Fibroblast of skin of scalp (primary cell): ENCODE data around the gene BTAF1. TPM values are rescaled to one million over a fixed set of nuclear protein-coding genes. Genes with fewer than 3 reads are reported as not detected.
"Not testable (repeated sequence)": the region's sequence is repeated elsewhere in the genome, so short reads cannot be mapped to it uniquely, and the experiment has no call there.

Experiments used
- DNase-seq: peaks from one replicate; pipeline ENCODE4 v3.0.0-alpha.2; 2013
- polyA plus RNA-seq, 2 experiments: library from polyadenylated mRNA; unstranded; fragments of 120-200 nt; gene quantifications; one replicate each; pipeline ENCODE4 v1.2.1, GENCODE V29; 2013; ENCODE audit not compliant: insufficient read length in 2 of 2

The BTAF1 gene
- polyA plus RNA-seq (2013, experiment 1 of 2; ENCODE audit: insufficient read length): 19.5 TPM
- 22.5 TPM for polyA plus RNA-seq (2013, experiment 2 of 2; ENCODE audit: insufficient read length)

DNA sequence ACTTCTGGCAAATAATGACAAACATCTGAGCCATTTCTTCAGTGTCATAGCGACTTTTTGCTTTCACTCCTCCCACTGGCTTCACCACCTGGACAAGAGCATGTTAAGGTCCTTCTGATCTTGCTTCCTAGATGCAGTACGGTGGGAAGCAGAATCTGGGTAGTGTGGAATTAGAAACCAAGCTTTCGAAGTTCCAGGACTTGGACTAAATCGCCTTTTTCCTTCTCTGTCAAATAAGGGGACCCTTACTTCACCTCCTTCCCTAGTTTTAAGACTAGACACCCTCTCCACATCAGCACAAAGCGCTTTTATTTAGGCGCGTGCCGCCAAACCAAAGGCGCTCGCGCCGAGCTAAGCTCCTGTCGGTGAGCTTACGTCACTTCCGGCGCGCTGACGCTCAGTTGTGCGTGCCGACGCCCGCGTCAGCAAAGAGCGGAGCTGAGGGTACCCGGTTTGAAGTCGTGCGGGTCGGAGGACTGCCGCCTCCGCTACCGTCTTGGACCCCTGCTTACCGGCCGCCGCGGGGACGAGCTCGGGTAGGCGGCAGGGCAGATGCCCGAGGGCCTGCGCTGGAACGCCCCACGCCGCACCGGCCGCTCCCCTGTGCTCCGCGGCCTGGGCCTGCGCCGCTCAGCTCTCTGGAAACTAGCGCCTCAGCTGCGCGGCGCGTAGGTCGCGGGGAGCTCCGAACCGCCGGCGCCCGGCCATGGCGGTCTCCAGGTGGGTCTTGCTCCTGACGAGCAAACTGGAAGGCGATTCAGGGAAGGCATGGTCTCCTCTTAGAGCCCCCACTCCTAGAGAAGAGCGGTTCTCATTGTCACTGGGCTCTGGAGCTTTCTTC, at the start of gene BTAF1:
BTAF1 (plus strand) TSS at position 400 of the 841 bp plus-strand sequence; CDS start at position 707, 307 bp downstream.
- DNase-seq: peak; percentile 94

DNA sequence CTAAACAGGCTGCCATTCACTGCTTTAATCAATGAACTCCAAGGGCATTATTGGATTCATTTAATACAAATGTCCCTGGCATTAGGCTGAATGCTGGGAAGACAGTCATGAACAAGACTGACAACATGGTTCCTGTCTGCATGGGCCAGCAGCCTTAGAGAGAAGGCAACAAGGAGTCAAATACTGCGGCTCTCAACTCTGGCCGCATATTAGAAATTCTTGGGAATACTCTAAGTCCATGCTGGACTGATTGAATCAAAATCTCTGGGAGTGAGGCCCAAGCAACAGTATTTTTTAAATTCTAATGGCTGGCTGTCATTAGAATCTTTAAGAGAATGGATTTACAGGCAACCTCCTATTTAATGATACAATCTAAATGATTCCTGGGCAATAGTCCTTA, 48.4 kb upstream of the BTAF1 start:
- no peak for DNase-seq

DNA sequence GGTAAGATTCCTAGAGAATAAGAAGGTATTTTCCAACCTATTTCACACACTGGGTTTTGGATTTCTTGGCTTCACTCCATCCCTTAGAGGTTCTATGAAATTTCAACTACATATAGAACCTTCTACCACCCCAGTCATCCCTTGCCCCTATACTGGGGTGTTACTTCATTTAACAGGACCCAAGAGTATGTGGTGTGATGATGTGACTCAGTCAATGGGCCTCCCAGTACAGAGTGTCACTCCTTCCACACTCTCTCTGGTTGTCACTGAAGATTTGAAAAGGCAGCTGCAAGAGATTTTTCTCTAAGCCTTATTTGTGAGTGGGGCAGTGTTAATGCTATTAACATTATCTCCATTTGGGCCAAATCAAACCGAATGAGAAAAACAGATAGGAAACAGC, 47.8 kb upstream of the BTAF1 start:
- no peak for DNase-seq

DNA sequence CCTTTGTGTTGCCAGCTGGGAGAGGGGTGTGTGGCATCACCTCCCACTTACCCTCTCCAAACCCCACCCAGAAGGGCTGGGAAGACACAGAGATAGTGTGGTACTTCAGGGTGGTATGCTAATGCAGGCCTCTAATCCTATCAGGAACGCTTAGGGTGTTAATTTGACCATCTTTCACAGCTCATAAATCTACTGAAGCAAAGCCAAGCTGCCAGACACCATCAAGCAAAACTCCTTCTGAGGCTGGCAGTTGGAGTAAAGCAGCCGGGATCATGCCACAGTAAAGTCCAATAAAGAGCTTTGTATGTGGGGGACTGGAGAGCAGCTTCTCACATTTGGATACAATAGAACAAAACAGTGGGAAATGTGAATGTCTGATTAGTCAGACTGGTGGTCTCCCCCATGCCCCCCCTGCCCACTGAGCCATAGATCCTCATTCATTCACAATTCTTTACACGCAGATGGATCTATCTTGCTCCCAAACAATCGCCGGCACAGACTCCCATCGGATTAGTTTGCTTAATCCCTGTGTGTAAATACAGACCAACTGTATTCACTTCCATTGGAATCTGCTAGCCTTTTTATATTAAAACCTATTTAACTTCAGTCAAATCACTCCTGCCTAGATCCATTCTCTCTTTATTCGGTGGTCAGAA, 43.9 kb upstream of the BTAF1 start:
- DNase-seq: no peak

DNA sequence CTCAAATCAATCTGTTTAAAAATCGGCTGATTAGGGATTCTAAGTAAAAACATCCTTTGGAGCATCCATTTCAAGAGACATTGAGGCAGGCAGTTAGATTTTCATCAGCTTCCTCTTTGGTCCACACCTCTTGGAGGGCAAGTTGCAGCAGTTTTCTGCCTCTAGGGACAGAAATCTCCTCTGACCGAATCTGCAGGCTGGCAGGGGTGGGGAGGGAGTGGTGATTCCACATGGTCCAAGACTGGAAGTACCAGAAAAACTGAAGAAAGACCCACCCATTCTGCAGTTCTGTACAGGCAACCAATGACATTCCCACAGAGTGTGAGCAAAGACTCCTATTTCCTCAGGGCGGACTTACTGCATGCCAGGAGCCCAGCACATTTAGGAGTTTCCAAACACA, 43.3 kb upstream of the BTAF1 start:
- peak; percentile 9 for DNase-seq

DNA sequence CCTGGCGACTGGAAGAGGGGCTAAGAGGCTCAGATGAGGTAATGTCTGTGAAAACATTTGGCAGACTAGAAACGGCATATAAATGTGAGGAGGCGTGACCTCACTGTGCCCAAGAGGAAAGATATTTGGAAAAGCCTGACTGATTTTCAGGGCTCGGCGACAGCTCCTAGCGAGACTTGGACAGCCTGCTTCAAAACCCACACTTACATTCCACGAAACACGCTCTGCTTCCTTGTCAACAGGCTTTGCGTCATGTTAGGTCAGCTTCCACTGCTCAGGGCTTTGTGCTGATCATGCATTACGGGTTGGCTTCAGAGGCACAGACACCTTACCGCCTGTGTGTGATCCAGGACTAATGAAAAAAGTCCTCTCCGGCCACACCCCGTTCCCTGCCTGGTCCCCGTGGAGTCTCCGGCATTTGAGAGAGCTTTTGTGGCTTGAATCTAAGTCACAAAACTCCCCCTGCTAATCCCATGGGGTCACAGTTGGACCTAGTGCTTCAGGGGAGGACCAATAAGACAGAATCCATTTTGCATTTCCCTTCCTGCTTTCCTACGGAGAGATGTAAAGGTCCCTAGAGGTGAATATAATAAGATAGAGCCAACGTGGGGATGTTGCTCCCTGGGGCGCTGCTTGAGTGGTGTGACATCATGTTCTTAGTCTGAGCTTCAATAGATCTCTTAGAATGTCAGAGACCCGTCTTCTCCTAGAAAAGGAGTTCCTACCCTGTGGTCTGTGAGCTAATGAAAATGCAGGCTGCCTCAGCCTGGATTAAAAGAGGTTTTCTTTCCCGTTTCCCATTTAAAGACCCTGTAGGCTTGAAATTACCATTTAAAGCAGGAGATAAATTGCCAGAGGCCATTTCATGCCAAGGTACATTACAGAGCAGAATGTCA, 39.8 kb upstream of the BTAF1 start:
- DNase-seq: peak; percentile 57

DNA sequence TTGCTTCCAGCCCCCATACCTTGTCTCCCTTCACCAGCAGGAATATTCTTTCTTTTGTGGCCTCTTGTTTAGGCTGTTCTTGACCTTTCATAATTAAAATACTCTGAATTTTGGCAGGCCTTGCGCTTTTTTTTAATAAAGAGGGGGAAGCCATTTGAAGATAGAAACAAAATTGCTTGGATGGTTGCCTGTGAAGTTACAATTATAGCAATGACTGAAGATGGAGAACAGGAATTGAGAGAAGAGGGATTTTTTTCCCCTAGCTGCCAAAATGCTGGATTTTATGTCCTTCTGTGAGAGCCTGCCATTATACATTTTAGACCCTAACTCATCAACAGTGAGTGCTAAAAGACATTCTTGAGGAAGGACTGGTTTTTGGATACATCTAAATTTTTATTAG, 39.0 kb upstream of the BTAF1 start:
- no peak for DNase-seq

DNA sequence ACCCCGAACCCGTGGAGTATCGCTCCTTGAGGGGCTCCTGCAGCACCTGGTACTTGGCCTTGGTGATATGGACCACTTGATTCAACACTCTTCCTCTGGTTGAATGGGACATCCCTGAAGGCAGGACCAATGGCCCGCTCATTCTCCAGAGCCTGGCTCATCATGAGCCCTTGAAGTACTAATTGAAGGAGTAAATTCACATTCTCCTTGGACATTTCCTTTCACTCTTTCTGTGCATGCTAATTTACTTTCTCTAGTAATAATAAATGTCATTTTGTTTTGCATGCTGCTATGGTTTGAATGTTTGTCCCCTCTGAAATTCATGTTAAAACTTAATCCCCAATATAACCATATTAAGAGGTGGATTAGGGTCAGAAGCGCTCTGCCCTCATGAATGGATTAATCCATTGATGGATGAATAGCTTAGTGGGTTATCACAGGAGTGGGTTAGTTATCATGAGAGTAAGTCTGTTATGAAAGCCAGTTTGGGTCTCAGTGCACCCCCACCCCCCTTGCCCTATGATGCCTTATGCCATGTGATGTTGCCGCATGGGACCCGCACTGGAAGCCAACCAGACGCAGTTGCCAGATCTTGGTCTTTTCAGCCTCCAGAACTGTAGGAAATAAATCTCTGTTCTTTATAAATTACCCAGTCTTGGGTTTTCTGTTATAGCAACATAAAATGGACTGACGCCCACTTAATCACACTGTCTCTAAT, 38.0 kb upstream of the BTAF1 start:
- DNase-seq: no peak

DNA sequence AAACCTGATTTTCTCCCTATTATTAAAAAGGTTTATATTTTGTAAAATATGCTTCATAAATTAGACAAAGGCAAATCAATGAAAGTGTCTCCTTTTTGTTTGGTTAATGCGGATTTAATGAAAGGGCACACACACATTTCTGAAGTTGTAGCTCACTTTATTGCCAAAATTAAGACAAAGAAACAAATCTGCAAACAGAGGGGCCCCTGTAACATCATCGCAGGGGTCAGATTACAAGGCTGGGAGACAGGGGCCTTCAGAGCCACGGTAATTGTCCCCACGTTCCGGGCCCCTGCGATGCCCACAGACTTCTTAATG, 36.7 kb upstream of the BTAF1 start:
- DNase-seq: no peak

DNA sequence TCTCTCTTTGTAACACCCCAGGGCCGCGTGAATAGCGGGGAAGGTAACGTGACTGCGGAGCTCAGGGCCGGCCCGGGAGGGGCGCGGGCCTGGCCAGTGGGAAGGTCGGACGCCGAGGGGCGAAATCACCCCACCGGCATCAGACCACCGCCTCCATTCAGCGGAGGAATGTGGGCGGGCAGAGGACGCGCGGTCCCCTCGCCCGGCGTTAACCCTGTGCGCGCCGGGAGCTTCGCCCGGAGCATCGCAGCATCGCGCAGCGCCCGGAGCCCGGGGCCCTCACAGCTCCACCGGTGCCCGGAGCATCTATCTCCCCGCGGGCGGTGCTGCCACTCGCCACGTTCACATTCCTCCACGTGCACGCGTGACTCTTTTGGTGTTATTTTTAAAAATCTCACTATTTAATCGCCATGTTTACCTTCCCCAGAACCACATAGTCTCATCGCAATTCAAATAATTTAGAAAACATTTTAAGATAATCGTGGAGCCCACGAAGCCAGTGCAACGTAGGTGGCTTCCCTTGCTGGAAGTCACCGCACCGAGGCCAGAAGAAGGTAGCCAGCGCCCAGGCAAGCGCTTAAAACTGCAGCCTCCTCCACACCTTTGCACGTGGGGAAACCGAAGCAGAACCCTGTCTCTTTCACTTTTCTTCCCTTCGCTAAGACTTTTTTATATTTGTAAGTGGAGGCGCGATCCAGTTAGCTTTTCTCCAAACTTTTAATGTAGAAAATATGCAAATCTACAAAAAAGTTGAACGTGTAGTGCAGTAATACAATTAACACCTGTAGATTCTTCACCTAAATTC, 36.1 kb upstream of the BTAF1 start:
- peak; percentile 22 for DNase-seq

DNA sequence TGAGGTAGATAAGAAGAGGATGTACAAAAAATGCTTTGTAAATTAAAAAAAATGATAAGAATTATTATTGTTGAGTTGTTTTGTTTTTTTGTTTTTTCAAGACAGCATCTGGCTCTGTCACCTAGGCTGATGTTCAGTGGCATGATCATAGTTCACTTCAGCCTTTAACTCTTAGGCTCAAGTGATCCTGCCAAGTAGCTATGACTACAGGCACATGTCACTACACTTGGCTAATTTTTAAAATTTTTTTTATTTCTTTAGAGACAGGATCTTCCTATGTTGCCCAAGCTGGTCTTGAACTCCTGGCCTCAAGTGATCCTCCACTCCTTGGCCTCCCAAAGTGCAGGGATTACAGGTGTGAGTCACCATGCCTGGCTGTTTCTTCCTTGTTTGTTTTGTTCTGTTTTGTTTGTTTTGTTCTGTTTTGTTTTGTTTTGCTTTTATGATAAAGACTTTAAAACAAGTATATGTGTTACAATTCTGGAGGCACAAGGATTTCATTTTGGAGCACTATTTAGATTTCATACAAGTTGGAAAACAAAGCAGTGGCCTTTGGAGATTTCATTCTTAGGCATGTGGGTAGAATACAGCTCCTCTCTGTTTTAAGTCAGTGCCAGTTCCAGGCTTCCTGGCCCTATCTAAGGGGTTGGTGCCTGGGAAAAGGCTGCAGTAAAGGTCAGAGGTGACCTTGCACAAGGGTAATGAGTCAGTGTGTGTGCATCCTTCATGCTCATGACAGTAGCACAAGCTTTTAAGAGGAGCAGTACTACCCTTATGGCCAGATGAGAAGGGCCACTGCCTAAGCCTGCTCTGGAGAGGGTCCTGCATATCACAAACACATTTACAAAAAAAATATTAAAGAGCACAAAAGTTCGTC, 32.2 kb upstream of the BTAF1 start:
- no peak for DNase-seq

DNA sequence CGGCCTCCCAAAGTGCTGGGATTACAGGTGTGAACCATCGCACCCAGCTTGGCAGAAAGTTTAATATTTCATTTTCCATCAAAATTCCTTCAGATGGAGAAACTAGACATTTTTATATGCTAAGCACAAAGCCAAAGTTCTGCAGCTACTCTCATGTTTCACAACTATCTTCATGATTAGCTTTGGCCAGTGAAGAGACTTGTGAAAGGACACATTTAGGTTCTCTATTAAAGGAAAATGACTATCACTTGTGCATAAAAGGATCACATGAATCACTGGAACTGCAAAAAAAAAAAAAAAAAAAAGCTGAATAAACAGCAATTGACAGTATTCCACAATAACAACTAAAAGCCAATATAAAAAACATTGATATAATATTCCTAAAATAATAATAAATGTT, 30.5 kb upstream of the BTAF1 start:
- DNase-seq: no peak

DNA sequence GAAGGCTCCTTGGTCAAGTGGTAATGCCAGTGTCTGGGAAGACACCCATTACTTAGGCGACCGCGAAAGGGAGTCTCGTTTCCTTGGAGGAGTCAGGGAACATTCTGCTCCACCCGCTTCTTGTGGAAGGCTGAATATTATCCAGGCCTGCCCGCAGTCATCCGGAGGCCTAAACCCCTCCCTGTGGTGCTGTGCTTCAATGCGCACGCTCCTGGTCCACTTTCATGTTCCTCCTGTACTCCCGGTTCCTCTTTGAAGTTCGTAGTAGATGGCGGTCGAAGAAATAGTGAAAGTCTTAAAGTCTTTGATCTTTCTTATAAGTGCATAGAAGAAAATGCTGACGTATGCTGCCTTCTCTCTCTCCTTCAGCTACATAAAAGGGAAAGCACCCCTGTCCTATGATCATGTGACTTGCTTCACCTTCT, 29.3 kb upstream of the BTAF1 start:
- not testable (repeated sequence) for DNase-seq

DNA sequence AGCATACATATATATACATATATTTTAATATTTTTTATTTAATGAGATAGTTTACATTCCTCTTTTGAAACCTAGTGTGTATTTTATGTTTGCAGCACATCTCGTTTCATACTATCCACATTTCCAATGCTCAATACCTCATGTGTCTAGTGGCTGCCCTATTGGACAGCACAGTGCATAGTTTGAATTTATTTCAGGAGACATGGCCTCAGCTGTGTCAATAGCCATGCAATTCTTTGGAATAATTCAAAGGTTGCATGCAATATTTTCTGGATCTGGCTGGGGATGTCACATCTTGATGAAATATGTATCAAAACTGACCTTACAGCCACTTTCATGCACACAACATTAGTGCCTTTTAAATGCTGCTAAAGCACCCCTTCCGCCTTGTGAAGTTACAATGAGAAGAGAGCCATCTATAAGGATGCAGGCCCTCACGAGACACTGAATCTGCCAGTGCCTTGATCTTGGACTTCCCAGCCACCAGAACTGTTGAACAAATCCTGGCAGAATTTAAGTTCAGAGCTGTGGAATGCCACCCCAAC, 27.3 kb upstream of the BTAF1 start:
- no peak for DNase-seq

DNA sequence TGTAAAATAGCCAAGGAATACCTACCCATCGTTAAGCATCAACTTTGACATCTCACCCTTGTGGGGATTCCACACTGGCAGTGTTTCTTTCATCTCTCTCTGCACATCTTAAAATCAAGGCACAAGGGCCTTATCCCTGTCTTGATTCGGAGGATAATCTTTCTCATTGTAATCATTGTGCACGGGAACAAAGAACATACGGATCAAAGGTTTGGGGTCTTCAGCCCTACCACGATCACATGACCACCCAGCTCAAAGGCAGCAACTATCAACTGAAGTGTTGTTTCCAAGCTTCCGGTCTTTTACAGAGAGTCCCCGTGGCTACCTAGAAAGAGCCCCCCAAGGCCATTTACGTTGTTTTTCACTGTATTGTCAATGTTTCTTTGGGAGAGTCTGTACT, 26.1 kb upstream of the BTAF1 start:
- no peak for DNase-seq

DNA sequence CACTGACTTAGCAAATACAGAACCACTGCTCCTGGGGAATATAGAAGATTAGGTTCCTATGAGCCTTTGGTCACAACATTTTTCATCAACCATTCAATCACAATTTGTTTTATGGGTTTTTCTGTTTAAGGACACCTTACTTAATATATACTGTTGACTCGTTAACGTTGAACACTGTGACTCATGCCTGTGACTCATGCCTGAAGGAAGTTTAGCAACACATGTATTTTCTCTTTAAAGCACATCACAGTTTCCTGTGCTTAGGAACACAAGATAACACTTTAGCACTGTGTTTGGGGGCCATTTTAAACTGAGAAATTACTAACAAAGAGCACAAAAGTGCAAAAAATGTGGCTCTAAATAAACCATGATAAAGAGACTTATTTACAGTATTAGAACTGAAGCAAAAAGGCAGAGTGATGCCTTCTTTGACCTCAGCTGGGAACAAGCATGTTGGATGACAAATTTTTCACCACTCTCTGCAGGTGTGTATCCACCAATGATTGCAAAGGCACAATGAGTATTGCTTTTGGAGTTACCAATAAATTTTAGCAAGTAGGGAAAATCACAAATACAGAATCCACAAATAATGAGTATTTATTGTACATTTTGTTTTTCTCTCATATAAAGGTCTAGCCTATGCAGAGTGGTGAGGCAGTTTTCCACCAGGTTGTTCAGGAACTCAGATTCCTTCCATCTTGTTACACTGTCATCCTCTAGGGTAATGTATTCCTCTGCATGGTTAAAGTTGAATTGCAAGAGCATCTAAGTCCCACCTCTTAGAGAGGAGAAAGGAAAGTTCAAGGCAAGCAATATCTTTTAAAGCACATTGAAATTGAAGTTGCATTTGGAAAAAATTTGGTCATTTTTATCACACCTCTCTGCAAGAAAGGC, 21.5 kb upstream of the BTAF1 start:
- DNase-seq: peak; percentile 78

DNA sequence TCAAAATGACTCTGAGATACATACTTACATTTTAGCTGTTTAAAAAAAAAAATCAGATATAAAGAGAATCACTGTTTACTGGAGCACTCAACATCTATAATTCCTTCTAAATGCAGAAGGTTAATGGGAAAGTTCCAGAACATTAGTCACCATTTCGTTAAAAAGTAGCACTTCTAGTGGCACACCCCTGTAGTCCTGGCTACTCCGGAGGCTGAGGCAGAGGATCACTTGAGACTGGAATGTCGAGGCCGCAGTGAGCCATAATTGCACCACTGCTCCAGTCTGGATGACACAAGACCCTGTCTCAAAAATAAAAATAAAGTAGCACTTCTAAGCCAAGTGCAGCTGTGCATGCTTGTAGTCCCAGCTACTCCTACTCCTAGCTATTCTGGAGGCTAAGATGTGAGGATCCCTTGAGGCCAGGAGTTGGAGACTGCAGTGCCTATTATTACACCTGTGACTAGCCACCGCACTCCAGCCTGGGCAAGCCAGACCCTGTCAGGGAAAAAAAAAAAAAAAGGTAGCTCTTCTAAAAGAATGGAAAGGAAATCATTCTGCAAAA, 16.5 kb upstream of the BTAF1 start:
- DNase-seq: no peak

DNA sequence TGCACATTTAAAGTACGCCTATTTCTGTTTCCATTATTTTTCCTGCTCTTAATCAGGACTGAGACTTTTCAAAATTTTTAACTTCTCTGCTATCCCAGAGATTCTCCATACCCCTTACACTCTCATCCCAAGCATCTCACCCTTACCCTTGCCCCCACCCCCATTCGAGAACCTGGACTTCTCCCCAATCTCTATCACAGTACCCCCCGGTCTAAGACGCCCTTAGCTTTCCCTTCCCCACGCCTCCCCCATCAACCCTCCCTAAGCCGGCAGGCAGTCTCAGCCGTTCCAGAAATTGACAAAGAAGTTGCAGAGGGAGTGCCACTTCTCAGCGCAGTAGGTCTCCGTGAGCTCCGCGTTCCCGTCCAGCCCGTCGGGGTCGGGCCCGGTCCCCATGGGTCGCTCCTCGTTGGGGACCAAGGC, 15.6 kb upstream of the BTAF1 start:
- no peak for DNase-seq
